Measurements from ENCODE around the gene UNC50. TPM values are rescaled to one million over a fixed set of nuclear protein-coding genes. Genes with fewer than 3 reads are reported as not detected.

The UNC50 gene
- total and polyA plus RNA-seq, 9 donors: 32.2 to 58.8 (median 42.4) TPM

- Histone ChIP-seq H3K4me3 (no peak overlapping the region), H3K27ac (no peak overlapping the region), H3K27me3 (no peaks in the 10 kb centered on the region), H3K36me3 (no peaks in the 10 kb centered on the region), H3K9me3 (no peaks in the 10 kb centered on the region), H3K4me1 (ENCODE audit: insufficient read depth) (peaks cover 18% of the 10 kb centered on the region)
- TF ChIP-seq CTCF (IDR thresholded peaks at IDR 0.05) (no peak), POLR2A (IDR thresholded peaks at IDR 0.05) (no peak), EP300 (IDR thresholded peaks at IDR 0.05) (no peak)
- WGBS, 3 donors: 75 to 88% (median 75%) methylated on average over 7 of the region's 7 CpGs
- intact Hi-C loops (cut with DNase I): loop anchor here in 1 of 4 donors (10.0 kb wide), 1 partner anchor 152 kb away; no protein-coding TSS in a partner anchor
- no peak for DNase-seq
Measured at GRCh38 chr2:98606431-98606830, 2.0 kb upstream of the UNC50 start.

- WGBS, 3 donors: 56 to 72% (median 57%) methylated on average over 6 of the region's 6 CpGs
- Histone ChIP-seq H3K27me3 (no peaks in the 10 kb centered on the region), H3K4me3 (peak overlapping the region; percentile 95), H3K4me1 (ENCODE audit: insufficient read depth) (peaks cover 18% of the 10 kb centered on the region), H3K27ac (no peak overlapping the region), H3K36me3 (no peaks in the 10 kb centered on the region), H3K9me3 (no peaks in the 10 kb centered on the region)
- TF ChIP-seq EP300 (IDR thresholded peaks at IDR 0.05) (no peak), POLR2A (IDR thresholded peaks at IDR 0.05) (no peak), CTCF (IDR thresholded peaks at IDR 0.05) (no peak)
- intact Hi-C loops (cut with DNase I): loop anchor here in 1 of 4 donors (10.0 kb wide), 1 partner anchor 152 kb away; no protein-coding TSS in a partner anchor
- no peak for DNase-seq
Measured at GRCh38 chr2:98607104-98607503, 1.3 kb upstream of the UNC50 start.

DNA sequence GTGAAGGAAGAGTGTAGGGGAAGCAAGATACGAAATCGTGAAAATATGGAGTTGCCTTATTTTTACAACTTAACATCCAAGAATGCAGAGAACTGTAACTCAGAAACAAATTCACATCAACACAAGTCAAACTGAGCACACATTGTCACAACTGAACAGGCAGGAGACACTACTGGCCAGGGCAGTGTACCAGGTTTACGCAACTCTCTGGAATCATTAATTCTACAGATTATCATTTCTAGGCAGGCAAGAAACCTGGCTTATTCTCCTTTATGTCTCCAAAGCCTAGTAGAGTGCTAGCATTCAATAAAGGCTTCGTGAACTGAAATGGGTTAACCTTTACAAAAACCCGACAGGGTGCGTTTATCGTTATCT, 661 bp upstream of the UNC50 start:
- no peak for DNase-seq
- Histone ChIP-seq H3K27me3 (no peaks in the 10 kb centered on the region), H3K27ac (peak overlapping the region in 1 of 2 donors; percentile 93), H3K4me3 (peak overlapping the region; percentile 95), H3K9me3 (no peaks in the 10 kb centered on the region), H3K4me1 (ENCODE audit: insufficient read depth) (peaks cover 18% of the 10 kb centered on the region), H3K36me3 (no peaks in the 10 kb centered on the region)
- WGBS, 3 donors: 1 to 2% (median 1%) methylated on average over 7 of the region's 7 CpGs
- TF ChIP-seq EP300 (IDR thresholded peaks at IDR 0.05) (no peak), CTCF (IDR thresholded peaks at IDR 0.05) (no peak), POLR2A (IDR thresholded peaks at IDR 0.05) (no peak)
- intact Hi-C loops (cut with DNase I): loop anchor here in 1 of 4 donors (10.0 kb wide), 1 partner anchor 153 kb away; no protein-coding TSS in a partner anchor

- intact Hi-C loops (cut with DNase I): loop anchor here in 1 of 4 donors (10.0 kb wide), 1 partner anchor 154 kb away; no protein-coding TSS in a partner anchor
- no peaks in the 10 kb centered on the region for H3K36me3 ChIP-seq
- TF ChIP-seq EP300 (IDR thresholded peaks at IDR 0.05) (no peak), POLR2A (IDR thresholded peaks at IDR 0.05) (no peak), CTCF (IDR thresholded peaks at IDR 0.05) (no peak)
- peak in 4 of 5 donors; percentile 16 to 54 (median 47) for DNase-seq
- H3K4me1 ChIP-seq (ENCODE audit: insufficient read depth): peaks cover 18% of the 10 kb centered on the region
- no peaks in the 10 kb centered on the region for H3K9me3 ChIP-seq
- peak overlapping the region; percentile 82 to 93 for H3K27ac ChIP-seq
- no peaks in the 10 kb centered on the region for H3K27me3 ChIP-seq
- peak overlapping the region; percentile 95 for H3K4me3 ChIP-seq
- 1% methylated on average over 29 of the region's 29 CpGs for WGBS, 3 donors
Measured at GRCh38 chr2:98608962-98609604, 694 bp downstream of the UNC50 start.

Data from ovary (tissue), 9 donors.